WTC11 (cell line): ENCODE results near the gene RBCK1. TPM values are rescaled to one million over a fixed set of nuclear protein-coding genes. Genes with fewer than 3 reads are reported as not detected.

Experiments
- ATAC-seq: fragments of 200-7000 bp; cut with Tn5 transposase; 2 replicates; pipeline ENCODE4 v1.10.0; 2021; ENCODE audit warnings: mild to moderate bottlenecking, moderate library complexity
- CTCF ChIA-PET: fragments of 300-600 bp; sonication (Branson Sonifier 250); formaldehyde crosslinking; loops from one replicate; lab custom pipeline; 2021; ENCODE audit warnings: antibody characterized with exemption; lab: Charles Lee
- POLR2A ChIA-PET: fragments of 350-600 bp; sonication (Branson Sonifier 250); formaldehyde crosslinking; loops from one replicate; lab custom pipeline; 2021; ENCODE audit warnings: antibody characterized with exemption; lab: Charles Lee
- DNase-seq: peaks from one replicate; pipeline ENCODE4 v3.0.0; 2021; ENCODE audit warnings: low spot score
- H3K27ac Mint-ChIP-seq: 2 replicates; pipeline ENCODE4 v1.8.0; 2021; ENCODE audit warnings: mixed read lengths
- H3K27me3 Mint-ChIP-seq: 2 replicates; pipeline ENCODE4 v1.8.0; 2021; ENCODE audit warnings: low read depth, mild to moderate bottlenecking, moderate library complexity, mixed read lengths
- H3K36me3 Mint-ChIP-seq: 2 replicates; pipeline ENCODE4 v1.8.0; 2021; ENCODE audit warnings: mixed read lengths
- H3K4me1 Mint-ChIP-seq: 2 replicates; pipeline ENCODE4 v1.8.0; 2022; ENCODE audit warnings: mixed read lengths
- H3K4me3 Mint-ChIP-seq: 2 replicates; pipeline ENCODE4 v1.8.0; 2021; ENCODE audit warnings: mild to moderate bottlenecking, moderate library complexity, mixed read lengths
- H3K9me3 Mint-ChIP-seq: 2 replicates; pipeline ENCODE4 v1.8.0; 2021; ENCODE audit warnings: mixed read lengths
- CBFB ChIP-seq: sonication (generic); formaldehyde crosslinking; IDR thresholded peaks from 2 replicates; pipeline ENCODE4 v1.8.1; 2022; ENCODE audit warnings: mild to moderate bottlenecking, low read depth, missing genetic modification reagents
- EMX1 ChIP-seq: fragments of 250-450 bp; sonication (Bioruptor Pico); IDR thresholded peaks from 2 replicates; pipeline ENCODE4 v1.8.0; 2021; ENCODE audit warnings: mild to moderate bottlenecking
- GTF2I ChIP-seq: fragments of 250-450 bp; sonication (Bioruptor Pico); conservative IDR thresholded peaks from 2 replicates; pipeline ENCODE4 v1.4.0; 2021; ENCODE audit warnings: mild to moderate bottlenecking
- OVOL2 ChIP-seq: fragments of 250-450 bp; sonication (Bioruptor Pico); IDR thresholded peaks from 2 replicates; pipeline ENCODE4 v1.9.0; 2021; ENCODE audit warnings: mild to moderate bottlenecking, borderline replicate concordance
- ZNF317 ChIP-seq: sonication (generic); formaldehyde crosslinking; IDR thresholded peaks from 2 replicates; pipeline ENCODE4 v1.8.1; 2023; ENCODE audit warnings: low read depth, mild to moderate bottlenecking, moderate library complexity, missing genetic modification reagents, borderline replicate concordance
- ZNF423 ChIP-seq: fragments of 250-450 bp; sonication (Bioruptor Pico); IDR thresholded peaks from 2 replicates; pipeline ENCODE4 v2.1.2; 2022; ENCODE audit warnings: mild to moderate bottlenecking, moderate library complexity
- total RNA-seq: library from RNA; stranded (reverse); gene quantifications from 3 replicates; pipeline ENCODE4 v1.2.3, GENCODE V29; 2021
- TF ChIP-seq, protein P1 (sequence below): fragments of 250-450 bp; sonication (Bioruptor Pico); conservative IDR thresholded peaks from 2 replicates; pipeline ENCODE4 v1.9.0; 2021; ENCODE audit warnings: mild to moderate bottlenecking
- TF ChIP-seq, protein P2 (sequence below): sonication (generic); formaldehyde crosslinking; IDR thresholded peaks from 2 replicates; pipeline ENCODE4 v1.8.0; 2023; ENCODE audit warnings: missing genetic modification reagents, mild to moderate bottlenecking, borderline replicate concordance
- TF ChIP-seq, protein P3 (sequence below): sonication (generic); formaldehyde crosslinking; IDR thresholded peaks from 2 replicates; pipeline ENCODE4 v1.8.1; 2023; ENCODE audit warnings: mild to moderate bottlenecking, missing genetic modification reagents
- TF ChIP-seq, protein P4 (sequence below): sonication (generic); formaldehyde crosslinking; IDR thresholded peaks from 2 replicates; pipeline ENCODE4 v1.8.1; 2023; ENCODE audit warnings: mild to moderate bottlenecking, missing genetic modification reagents, borderline replicate concordance
- TF ChIP-seq, protein P5 (sequence below): sonication (generic); formaldehyde crosslinking; IDR thresholded peaks from 2 replicates; pipeline ENCODE4 v1.8.1; 2022; ENCODE audit warnings: low read depth, mild to moderate bottlenecking, moderate library complexity, missing genetic modification reagents, borderline replicate concordance
- TF ChIP-seq, protein P6 (sequence below): fragments of 250-450 bp; sonication (Bioruptor Pico); IDR thresholded peaks from 2 replicates; pipeline ENCODE4 v1.9.0; 2021; ENCODE audit warnings: mild to moderate bottlenecking

The RBCK1 gene
- total RNA-seq, 1 experiment from 2014 or later, result 75.2 TPM

DNA sequence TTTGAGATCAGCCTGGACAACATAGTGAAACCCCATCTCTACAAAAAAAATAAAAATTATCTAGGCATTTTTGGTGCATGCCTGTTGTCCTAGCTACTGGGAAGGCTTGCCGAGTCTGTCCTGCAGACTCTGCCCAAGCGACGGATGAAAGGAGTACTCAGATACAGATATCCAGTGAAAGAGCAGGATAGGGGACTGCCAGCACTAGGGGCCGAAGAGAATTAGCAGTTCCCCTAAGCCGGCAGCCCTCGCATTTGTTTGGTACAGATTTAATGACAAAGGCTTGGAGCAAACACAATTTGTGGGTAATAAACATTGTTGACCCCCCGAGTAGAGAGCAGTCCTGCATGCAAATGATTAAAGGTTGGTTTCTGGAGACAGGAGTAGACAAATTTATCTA lies 59.7 kb downstream of the RBCK1 start:
- CTCF ChIA-PET, result interaction anchor here (0.6 kb wide), 1 partner anchor 36 kb away, joined by 3 read pairs; no protein-coding TSS in a partner anchor
- no peak for DNase-seq
- Mint-ChIP-seq H3K27ac (no peak overlapping the region), H3K9me3 (peaks cover 63% of the 10 kb centered on the region), H3K27me3 (peaks cover 81% of the 10 kb centered on the region), H3K4me3 (no peak overlapping the region)
- TF ChIP-seq CBFB (CRISPR knock-in tag) (no peak), OVOL2 (CRISPR knock-in tag) (no peak), EMX1 (CRISPR knock-in tag) (no peak), GTF2I (no peak), ZNF317 (CRISPR knock-in tag) (no peak), ZNF423 (CRISPR knock-in tag) (no peak)
- TF ChIP-seq, protein P1, sequence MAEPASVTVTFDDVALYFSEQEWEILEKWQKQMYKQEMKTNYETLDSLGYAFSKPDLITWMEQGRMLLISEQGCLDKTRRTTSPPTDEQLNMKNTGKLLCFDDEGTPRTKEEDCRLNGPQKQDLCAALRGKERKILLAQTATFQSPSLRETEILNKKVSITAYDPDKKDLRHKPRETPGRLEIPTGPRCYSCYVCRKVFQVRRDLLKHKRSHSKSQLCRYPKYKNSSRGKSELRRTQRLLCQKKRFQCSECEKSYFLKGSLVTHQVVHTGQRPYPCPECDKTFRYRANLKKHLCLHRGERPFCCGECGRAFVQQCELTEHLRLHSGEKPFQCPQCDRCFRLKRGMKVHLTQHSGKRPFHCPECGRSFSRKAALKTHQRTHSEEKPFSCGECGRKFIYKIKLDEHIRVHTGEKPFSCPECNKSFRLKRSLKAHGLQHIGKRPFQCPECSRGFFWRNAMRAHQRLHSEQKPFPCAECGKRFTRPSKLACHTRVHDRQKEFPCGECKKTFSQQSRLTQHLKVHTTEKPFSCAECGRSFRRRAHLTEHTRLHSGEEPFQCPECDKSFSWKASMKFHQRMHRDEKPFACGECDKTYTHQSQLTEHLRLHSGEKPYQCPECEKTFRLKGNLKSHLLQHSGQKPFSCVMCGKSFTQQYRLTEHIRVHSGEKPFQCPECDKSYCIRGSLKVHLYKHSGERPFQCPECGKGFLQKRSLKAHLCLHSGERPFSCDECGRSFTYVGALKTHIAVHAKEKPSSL (CRISPR knock-in tag), result no peak
- TF ChIP-seq, protein P2, sequence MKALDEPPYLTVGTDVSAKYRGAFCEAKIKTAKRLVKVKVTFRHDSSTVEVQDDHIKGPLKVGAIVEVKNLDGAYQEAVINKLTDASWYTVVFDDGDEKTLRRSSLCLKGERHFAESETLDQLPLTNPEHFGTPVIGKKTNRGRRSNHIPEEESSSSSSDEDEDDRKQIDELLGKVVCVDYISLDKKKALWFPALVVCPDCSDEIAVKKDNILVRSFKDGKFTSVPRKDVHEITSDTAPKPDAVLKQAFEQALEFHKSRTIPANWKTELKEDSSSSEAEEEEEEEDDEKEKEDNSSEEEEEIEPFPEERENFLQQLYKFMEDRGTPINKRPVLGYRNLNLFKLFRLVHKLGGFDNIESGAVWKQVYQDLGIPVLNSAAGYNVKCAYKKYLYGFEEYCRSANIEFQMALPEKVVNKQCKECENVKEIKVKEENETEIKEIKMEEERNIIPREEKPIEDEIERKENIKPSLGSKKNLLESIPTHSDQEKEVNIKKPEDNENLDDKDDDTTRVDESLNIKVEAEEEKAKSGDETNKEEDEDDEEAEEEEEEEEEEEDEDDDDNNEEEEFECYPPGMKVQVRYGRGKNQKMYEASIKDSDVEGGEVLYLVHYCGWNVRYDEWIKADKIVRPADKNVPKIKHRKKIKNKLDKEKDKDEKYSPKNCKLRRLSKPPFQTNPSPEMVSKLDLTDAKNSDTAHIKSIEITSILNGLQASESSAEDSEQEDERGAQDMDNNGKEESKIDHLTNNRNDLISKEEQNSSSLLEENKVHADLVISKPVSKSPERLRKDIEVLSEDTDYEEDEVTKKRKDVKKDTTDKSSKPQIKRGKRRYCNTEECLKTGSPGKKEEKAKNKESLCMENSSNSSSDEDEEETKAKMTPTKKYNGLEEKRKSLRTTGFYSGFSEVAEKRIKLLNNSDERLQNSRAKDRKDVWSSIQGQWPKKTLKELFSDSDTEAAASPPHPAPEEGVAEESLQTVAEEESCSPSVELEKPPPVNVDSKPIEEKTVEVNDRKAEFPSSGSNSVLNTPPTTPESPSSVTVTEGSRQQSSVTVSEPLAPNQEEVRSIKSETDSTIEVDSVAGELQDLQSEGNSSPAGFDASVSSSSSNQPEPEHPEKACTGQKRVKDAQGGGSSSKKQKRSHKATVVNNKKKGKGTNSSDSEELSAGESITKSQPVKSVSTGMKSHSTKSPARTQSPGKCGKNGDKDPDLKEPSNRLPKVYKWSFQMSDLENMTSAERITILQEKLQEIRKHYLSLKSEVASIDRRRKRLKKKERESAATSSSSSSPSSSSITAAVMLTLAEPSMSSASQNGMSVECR (CRISPR knock-in tag), result no peak
- TF ChIP-seq, protein P3, sequence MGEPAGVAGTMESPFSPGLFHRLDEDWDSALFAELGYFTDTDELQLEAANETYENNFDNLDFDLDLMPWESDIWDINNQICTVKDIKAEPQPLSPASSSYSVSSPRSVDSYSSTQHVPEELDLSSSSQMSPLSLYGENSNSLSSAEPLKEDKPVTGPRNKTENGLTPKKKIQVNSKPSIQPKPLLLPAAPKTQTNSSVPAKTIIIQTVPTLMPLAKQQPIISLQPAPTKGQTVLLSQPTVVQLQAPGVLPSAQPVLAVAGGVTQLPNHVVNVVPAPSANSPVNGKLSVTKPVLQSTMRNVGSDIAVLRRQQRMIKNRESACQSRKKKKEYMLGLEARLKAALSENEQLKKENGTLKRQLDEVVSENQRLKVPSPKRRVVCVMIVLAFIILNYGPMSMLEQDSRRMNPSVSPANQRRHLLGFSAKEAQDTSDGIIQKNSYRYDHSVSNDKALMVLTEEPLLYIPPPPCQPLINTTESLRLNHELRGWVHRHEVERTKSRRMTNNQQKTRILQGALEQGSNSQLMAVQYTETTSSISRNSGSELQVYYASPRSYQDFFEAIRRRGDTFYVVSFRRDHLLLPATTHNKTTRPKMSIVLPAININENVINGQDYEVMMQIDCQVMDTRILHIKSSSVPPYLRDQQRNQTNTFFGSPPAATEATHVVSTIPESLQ (CRISPR knock-in tag), result no peak
- TF ChIP-seq, protein P4, sequence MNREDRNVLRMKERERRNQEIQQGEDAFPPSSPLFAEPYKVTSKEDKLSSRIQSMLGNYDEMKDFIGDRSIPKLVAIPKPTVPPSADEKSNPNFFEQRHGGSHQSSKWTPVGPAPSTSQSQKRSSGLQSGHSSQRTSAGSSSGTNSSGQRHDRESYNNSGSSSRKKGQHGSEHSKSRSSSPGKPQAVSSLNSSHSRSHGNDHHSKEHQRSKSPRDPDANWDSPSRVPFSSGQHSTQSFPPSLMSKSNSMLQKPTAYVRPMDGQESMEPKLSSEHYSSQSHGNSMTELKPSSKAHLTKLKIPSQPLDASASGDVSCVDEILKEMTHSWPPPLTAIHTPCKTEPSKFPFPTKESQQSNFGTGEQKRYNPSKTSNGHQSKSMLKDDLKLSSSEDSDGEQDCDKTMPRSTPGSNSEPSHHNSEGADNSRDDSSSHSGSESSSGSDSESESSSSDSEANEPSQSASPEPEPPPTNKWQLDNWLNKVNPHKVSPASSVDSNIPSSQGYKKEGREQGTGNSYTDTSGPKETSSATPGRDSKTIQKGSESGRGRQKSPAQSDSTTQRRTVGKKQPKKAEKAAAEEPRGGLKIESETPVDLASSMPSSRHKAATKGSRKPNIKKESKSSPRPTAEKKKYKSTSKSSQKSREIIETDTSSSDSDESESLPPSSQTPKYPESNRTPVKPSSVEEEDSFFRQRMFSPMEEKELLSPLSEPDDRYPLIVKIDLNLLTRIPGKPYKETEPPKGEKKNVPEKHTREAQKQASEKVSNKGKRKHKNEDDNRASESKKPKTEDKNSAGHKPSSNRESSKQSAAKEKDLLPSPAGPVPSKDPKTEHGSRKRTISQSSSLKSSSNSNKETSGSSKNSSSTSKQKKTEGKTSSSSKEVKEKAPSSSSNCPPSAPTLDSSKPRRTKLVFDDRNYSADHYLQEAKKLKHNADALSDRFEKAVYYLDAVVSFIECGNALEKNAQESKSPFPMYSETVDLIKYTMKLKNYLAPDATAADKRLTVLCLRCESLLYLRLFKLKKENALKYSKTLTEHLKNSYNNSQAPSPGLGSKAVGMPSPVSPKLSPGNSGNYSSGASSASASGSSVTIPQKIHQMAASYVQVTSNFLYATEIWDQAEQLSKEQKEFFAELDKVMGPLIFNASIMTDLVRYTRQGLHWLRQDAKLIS (CRISPR knock-in tag), result no peak
- TF ChIP-seq, protein P5, sequence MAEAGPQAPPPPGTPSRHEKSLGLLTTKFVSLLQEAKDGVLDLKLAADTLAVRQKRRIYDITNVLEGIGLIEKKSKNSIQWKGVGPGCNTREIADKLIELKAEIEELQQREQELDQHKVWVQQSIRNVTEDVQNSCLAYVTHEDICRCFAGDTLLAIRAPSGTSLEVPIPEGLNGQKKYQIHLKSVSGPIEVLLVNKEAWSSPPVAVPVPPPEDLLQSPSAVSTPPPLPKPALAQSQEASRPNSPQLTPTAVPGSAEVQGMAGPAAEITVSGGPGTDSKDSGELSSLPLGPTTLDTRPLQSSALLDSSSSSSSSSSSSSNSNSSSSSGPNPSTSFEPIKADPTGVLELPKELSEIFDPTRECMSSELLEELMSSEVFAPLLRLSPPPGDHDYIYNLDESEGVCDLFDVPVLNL (CRISPR knock-in tag), result no peak
- TF ChIP-seq, protein P6, sequence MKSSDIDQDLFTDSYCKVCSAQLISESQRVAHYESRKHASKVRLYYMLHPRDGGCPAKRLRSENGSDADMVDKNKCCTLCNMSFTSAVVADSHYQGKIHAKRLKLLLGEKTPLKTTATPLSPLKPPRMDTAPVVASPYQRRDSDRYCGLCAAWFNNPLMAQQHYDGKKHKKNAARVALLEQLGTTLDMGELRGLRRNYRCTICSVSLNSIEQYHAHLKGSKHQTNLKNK (CRISPR knock-in tag), result no peak
- TF ChIP-seq, all 79 proteins: peak for 0
- Mint-ChIP-seq H3K4me1 (peaks cover 5% of the 10 kb centered on the region), H3K36me3 (peaks cover 43% of the 10 kb centered on the region)
- ATAC-seq, result no peak
- POLR2A ChIA-PET, result no interaction called here
